SK-N-SH (cell line): ENCODE measurements around the gene CTSF.

Source experiments
- CTCF ChIP-seq: fragments of 200-600 bp; sonication (generic); IDR thresholded peaks from 2 replicates; pipeline ENCODE4 v1.6.1; 2017; ENCODE audit warnings: antibody characterized with exemption, mild to moderate bottlenecking, moderate library complexity
- JUND ChIP-seq: IDR thresholded peaks from 2 replicates; pipeline ENCODE4 v1.4.0; 2012
- POLR2AphosphoS5 ChIP-seq: IDR thresholded peaks from 2 replicates; pipeline ENCODE4 v1.6.1; 2012; ENCODE audit warnings: low read depth, low read length
- YY1 ChIP-seq: IDR thresholded peaks from 2 replicates; pipeline ENCODE4 v1.4.0; 2012; ENCODE audit warnings: low read depth, mild to moderate bottlenecking

DNA sequence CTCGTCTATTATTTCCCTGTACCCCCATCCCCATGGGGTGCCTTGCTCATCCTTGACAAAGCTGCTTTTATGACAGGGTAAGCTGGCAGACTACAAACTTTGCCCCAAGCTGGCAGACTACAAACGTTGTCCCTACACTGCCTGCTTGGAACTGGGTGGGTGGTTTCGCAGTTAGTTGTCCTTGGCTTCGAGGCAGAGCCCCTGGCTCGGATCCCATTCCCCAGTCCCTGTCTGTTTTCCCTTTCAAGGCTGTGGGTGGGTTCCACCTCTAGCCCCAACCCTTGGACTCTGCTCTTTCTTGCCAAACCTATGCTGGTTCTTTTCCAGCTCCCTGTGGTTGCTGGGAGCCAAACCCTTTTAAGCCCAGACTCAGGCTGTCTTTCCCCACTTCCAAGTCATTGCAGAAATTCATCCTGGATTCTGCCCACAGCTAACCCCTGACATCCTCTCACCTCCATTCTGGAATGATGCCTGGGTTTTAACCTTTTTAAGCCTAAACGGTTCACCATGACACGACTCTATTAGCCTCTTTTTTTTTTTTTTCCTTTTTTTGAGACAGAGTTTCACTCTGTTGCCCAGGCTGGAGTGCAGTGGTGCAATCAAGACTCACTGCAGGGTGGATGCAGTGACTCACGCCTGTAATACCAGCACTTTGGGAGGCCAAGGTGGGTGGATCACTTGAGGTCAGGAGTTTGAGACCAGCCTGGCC, 38.9 kb upstream of the CTSF start:
- no peak for TF ChIP-seq JUND
- no peak for TF ChIP-seq YY1
- no peak for TF ChIP-seq CTCF
- TF ChIP-seq POLR2AphosphoS5 = no peak
